Measurements from ENCODE around the gene DMD. TPM values are rescaled to one million over a fixed set of nuclear protein-coding genes. Genes with fewer than 3 reads are reported as not detected.

Gene DMD
- polyA plus RNA-seq, 1 donor from 2014 or later: 21.6 TPM

- no peak overlapping the region for H3K4me2 ChIP-seq (ENCODE audit: low read length)
Measured at GRCh38 chrX:31506360-31506759, 1705.0 kb downstream of the DMD start.

GRCh38 chrX:31500921-31501320, 1710.4 kb downstream of the DMD start:
- Histone ChIP-seq H3K9ac (ENCODE audit: low read length) (no peak overlapping the region), H3K36me3 (ENCODE audit: insufficient read depth, low read length) (no peaks in the 10 kb centered on the region), H3K79me2 (replicated peaks; ENCODE audit: insufficient read depth, low read length) (no peaks in the 10 kb centered on the region), H4K20me1 (ENCODE audit: insufficient read depth) (no peaks in the 10 kb centered on the region), H3K9me3 (ENCODE audit: low read length) (no peaks in the 10 kb centered on the region), H3K27me3 (ENCODE audit: insufficient read depth, low read depth, low read length) (no peaks in the 10 kb centered on the region), H3K4me3 (ENCODE audit: low read length) (no peak overlapping the region), H3K27ac (ENCODE audit: low read length) (no peak overlapping the region), H3K9me2 (ENCODE audit: insufficient read depth, low read length) (no peaks in the 10 kb centered on the region), H2AFZ (ENCODE audit: low read depth, low read length) (no peak overlapping the region), H3K4me2 (ENCODE audit: low read length) (no peak overlapping the region), H3F3A (ENCODE audit: insufficient read depth, low read length, poor library complexity, severe bottlenecking) (no peaks in the 10 kb centered on the region)
- TF ChIP-seq EZH2 (IDR thresholded peaks at IDR 0.05; ENCODE audit: borderline replicate concordance, insufficient read depth, low read length, poor library complexity, severe bottlenecking) (no peak), SMC3 (conservative IDR thresholded peaks at IDR 0.05; ENCODE audit: poor library complexity) (no peak), CTCF (IDR thresholded peaks at IDR 0.05; ENCODE audit: poor library complexity, severe bottlenecking) (no peak), TAF1 (IDR thresholded peaks at IDR 0.05; ENCODE audit: low read depth) (no peak), EP300 (conservative IDR thresholded peaks at IDR 0.05; ENCODE audit: poor library complexity, severe bottlenecking) (no peak), REST (IDR thresholded peaks at IDR 0.05; ENCODE audit: borderline replicate concordance) (no peak), POLR2AphosphoS5 (IDR thresholded peaks at IDR 0.05) (no peak)

More at GRCh38 chrX:31506360-31506759, 1705.0 kb downstream of the DMD start:
- no peaks in the 10 kb centered on the region for H3K79me2 ChIP-seq (replicated peaks; ENCODE audit: insufficient read depth, low read length)
- H3K27me3 ChIP-seq (ENCODE audit: insufficient read depth, low read depth, low read length): no peaks in the 10 kb centered on the region
- H4K20me1 ChIP-seq (ENCODE audit: insufficient read depth): no peaks in the 10 kb centered on the region
- H3K9ac ChIP-seq (ENCODE audit: low read length): no peak overlapping the region
- no peaks in the 10 kb centered on the region for H3K36me3 ChIP-seq (ENCODE audit: insufficient read depth, low read length)
- no peak for TF ChIP-seq MXI1 (conservative IDR thresholded peaks at IDR 0.05; ENCODE audit: poor library complexity, severe bottlenecking)
- no peak for TF ChIP-seq EZH2 (IDR thresholded peaks at IDR 0.05; ENCODE audit: borderline replicate concordance, insufficient read depth, low read length, poor library complexity, severe bottlenecking)
- TF ChIP-seq RAD21 (conservative IDR thresholded peaks at IDR 0.05): no peak
- no peak for TF ChIP-seq SMC3 (conservative IDR thresholded peaks at IDR 0.05; ENCODE audit: poor library complexity)
- TF ChIP-seq CTCF (IDR thresholded peaks at IDR 0.05; ENCODE audit: poor library complexity, severe bottlenecking): no peak
- TF ChIP-seq REST (IDR thresholded peaks at IDR 0.05; ENCODE audit: borderline replicate concordance): no peak
- TF ChIP-seq EP300 (conservative IDR thresholded peaks at IDR 0.05; ENCODE audit: poor library complexity, severe bottlenecking): no peak
- TF ChIP-seq TAF1 (IDR thresholded peaks at IDR 0.05; ENCODE audit: low read depth): no peak
- TF ChIP-seq POLR2AphosphoS5 (IDR thresholded peaks at IDR 0.05): no peak
- H3K9me2 ChIP-seq (ENCODE audit: insufficient read depth, low read length): no peaks in the 10 kb centered on the region
- no peak overlapping the region for H2AFZ ChIP-seq (ENCODE audit: low read depth, low read length)
- H3K4me3 ChIP-seq (ENCODE audit: low read length): no peak overlapping the region
- H3K27ac ChIP-seq (ENCODE audit: low read length): no peak overlapping the region
- H3F3A ChIP-seq (ENCODE audit: insufficient read depth, low read length, poor library complexity, severe bottlenecking): no peaks in the 10 kb centered on the region
- no peaks in the 10 kb centered on the region for H3K9me3 ChIP-seq (ENCODE audit: low read length)
